NCI-H146 treated with DMSO at 0.1 percent for 48 hours (cell line): Measurements from ENCODE around the gene PDIA6.
"Not testable (repeated sequence)": the region's sequence is repeated elsewhere in the genome, so short reads cannot be mapped to it uniquely, and the experiment has no call there.

ENCODE experiments used
- DNase-seq: peaks from one replicate; lab custom pipeline; 2025; ENCODE audit not compliant: unreplicated experiment; lab: John Stamatoyannopoulos, UW

PDIA6 gene

DNA sequence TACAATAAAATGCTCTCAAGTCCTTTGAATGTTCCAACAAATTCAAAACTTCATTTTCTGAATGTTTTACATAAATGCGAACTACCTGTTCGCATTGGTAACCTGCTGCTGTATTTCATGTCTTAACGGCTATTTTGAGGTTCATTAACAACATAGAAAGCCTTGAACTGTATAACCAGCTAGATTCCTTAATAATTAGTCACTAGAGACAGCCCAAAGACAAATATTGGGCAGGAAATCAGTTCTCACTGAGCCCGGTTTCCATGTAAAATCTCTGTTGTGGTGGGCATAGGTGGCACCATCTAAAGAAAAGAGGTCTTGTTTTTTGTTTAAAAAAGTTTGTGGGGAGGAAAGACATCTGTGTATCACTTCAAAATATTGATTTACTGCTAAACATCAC lies 29.2 kb downstream of the PDIA6 start:
- DNase-seq = no peak

- no peak for DNase-seq
Observed at GRCh38 chr2:10781746-10782145, 30.8 kb downstream of the PDIA6 start.

- not testable (repeated sequence) for DNase-seq
Observed at GRCh38 chr2:10780821-10781220, 31.8 kb downstream of the PDIA6 start.

DNA sequence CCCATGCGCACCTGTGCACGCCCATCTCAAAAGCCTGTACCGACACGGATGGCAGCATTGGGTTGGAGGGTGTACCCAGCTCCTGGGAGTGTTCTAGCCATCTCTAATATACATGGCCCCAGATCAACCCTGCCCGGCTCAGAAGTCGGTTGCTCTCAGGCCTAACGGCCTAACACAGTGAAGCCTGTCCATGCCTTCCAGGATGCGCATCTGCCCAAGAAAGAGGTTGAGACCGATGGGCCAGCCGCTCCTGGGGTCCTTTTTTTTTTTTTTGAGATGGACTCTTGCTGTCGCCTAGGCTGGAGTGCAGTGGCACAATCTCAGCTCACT lies 32.1 kb downstream of the PDIA6 start:
- no peak for DNase-seq

GRCh38 chr2:10779776-10780490 lies 32.7 kb downstream of the PDIA6 start:
- no peak for DNase-seq

DNA sequence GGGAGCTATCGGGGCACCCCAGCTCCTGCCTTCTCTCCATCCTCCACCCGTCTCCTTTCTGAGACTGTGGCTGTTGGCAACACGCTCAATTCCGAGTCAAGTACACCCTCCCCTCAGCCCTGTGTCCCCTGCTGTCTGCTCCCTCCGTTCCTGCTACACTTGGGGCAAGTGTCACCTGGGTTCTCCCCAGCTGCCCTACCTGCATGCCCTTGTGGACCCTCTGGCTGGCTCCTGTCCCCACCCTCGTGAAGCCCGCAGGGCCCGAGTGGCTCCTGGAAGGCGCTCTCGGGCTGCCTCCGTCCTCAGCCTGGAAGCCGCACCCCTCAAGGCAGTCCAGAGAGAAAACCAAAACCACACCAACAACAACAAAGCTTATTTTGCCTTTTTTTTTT lies 33.9 kb downstream of the PDIA6 start:
- no peak for DNase-seq

- DNase-seq = no peak
Observed at GRCh38 chr2:10777842-10778723, 34.5 kb downstream of the PDIA6 start.

- DNase-seq = no peak
Observed at GRCh38 chr2:10777111-10777841, 35.3 kb downstream of the PDIA6 start.

DNA sequence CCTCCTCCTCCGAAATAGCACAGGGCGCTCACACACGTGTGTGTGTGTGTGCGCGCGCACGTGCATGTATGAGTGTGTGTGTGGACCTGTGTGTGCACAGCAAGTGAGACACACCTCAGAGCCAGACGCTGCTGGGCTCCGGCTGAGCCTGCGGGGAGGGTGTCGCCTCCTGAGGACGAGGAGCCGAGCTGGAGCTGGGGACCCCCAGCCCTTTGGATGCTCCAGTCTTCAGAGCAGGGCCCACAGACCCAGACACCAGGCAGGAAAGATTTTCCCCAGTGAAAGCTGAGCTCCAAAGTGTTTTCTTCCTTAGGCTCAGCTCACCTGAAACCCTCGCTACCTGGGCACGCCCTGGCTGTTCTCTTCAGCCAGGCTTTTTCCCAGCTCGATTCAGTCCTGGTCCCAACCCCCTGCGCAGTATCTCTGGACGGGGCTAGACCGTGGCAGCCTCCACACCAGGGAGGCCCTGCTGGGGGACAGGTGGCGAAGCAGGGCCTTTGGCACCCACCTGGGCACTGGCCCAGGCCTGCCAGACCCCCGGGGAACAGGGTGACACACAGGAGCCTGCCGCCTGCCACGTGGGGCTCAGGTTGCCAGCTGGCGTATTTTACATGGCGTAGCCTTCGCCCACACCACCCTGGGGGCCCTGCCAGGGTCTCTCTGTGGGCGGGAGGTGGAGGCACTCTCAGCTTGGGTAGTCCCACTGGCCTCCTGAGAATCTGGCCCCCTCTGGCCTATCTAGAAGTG lies 36.2 kb downstream of the PDIA6 start:
- DNase-seq = no peak

DNA sequence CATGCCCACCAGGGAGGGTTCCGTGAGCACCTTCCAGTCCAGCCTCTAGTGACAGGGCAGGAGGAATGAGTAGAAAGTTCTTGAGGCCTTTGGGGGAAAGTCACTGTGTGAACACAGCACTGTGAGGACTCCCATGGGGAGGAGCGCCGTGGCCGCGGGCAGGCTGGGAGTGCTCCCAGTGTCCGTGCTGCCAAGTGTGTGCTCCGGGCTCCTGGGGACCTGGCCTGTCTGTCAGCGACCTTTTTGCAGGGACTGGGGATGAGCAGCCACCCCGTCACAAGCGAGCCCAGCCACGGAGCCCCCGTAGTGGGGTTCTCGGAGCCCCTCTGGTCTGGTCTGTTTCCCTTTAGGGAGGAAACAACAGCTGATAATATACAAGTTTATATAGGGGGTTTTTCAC lies 36.8 kb downstream of the PDIA6 start:
- DNase-seq = no peak

DNA sequence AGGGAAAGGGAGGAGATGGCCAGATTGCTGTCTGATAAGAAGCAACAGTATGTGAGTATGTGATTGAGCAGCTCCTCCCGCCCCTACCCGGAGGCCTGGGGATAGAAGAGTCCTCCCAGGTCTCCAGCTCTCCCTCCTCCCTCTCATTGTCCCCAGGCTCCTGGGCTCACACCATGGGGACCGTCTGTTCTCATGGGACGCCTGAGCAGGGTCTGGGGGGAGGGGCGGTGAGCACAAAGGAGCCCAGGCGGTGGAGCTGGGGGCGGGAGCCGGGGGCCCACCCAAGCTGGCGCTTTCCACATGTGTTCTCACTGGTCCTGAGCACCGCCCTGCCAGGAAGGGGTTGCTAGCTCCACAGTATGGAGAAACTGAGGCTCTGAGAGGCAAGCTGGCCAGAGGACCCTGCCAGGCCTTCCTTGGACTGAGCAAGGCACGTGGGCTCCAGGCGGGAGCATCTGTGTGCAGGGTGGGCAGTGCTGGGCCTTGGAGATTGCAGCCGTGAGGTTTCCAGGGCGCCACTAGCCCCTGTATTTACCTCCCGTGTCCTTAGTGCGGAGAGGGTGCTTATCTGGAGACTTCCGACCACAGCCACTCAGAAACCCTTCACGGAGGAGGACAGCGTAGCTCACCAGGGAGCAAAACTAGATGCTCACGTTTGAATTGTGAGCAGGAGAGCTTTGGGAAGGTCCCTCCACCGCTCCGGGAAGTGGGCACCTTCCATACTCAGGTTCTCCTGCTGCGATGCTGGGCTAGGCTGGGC lies 37.4 kb downstream of the PDIA6 start:
- DNase-seq = no peak

DNA sequence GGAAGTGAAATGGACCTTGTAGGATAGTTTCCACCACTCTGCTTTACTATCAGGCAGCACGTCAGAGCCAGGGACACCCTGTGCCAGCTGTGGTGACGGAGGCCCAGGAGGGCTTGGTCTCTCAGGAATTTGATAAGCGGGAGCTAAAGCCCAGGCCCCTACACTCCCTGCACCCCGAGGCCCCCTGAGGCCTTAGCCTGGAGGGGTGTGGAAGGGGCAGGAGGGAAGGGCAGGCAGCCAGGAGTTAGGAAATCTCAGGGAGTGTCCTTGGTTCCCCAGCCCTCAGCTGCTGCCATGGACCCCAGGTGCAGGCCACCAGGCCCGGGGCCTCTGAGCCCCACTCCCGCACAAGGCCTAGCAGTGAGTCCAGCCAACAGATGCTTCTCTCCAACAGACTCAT lies 38.2 kb downstream of the PDIA6 start:
- DNase-seq = no peak

- DNase-seq = no peak
Observed at GRCh38 chr2:10773821-10774341, 38.7 kb downstream of the PDIA6 start.

DNA sequence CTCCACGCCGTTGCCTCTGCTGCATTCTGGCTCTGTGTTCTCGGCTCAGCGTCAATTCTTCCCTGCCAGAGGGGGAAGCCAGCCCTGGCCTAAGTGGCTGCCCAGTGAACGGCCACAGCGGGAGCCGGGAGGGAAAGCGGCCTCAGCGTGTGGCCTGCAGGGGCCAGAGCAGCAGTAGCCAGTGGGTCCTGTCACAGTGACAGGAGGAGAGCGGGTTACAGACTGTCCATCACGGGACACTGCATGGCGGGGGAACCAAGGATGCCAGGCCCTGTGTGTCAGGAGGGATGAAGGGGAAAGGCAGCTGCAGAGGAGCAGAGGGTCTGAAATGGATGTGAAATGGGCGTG lies 39.7 kb downstream of the PDIA6 start:
- DNase-seq = no peak

- DNase-seq = no peak
Observed at GRCh38 chr2:10772201-10772867, 40.3 kb downstream of the PDIA6 start.

DNA sequence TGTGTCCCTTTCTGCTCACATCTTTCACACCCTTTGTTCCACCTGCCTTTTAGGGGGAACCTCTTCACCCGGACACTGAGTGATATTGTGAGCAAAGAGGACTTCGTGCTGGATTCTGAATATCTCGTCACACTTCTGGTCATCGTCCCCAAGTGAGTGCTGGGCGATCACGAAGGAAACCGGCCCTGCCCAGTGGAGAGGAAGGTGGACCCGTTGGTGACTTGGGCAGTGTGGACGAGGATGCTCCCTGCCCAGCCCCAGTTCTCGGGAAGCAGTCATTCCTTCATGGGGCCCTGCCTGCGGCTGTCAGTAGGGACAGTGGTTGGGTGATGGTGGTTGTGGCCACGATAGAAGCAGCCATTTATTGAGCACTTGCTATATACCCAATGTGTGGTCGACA lies 40.8 kb downstream of the PDIA6 start:
- DNase-seq = no peak

GRCh38 chr2:10770956-10771750 lies 41.4 kb downstream of the PDIA6 start:
- DNase-seq = no peak

DNA sequence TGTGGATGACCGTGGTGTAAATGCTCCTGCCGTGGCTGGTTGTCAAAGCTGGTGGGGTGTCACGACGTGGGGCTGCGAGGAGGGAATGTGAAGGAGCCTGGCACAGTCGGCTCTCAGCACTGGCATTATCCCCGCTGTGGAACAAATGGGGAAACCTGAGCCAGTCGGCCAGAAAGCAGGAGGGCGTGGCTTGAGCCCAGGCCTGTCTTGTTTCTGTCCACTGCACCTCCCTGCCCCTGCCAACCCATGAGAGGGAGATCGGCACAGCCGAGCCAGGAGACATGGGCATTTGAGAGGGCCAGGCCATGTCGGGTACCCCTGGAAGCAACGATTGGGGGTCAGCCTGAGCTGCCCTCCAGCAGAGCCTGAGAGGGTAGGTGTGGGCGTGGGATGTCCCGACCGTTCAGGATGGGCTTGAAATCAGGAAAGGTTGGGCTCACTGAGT lies 44.5 kb downstream of the PDIA6 start:
- DNase-seq = no peak

GRCh38 chr2:10765914-10766313 lies 46.7 kb downstream of the PDIA6 start:
- DNase-seq = no peak
